ENCODE results near the gene SYT12. TPM values are rescaled to one million over a fixed set of nuclear protein-coding genes. Genes with fewer than 3 reads are reported as not detected.

Gene SYT12
- total and polyA plus RNA-seq, 10 donors: 0.02 to 0.13 (median 0.05) TPM; not detected in 7

- intact Hi-C loops (cut with DNase I; ENCODE audit: low total_unique reads): no loop called here
- H3K4me3 ChIP-seq: no peak overlapping the region
- DNase-seq: no peak
- no peak overlapping the region for H3K27ac ChIP-seq
- no peaks in the 10 kb centered on the region for H3K9me3 ChIP-seq
- H3K36me3 ChIP-seq: no peaks in the 10 kb centered on the region
- 73 to 89% (median 78%) methylated on average over 4 to 6 of the region's 6 CpGs for WGBS, 5 donors
- peaks cover 0 to 10% (median 0%) of the 10 kb centered on the region in 6 donors for H3K4me1 ChIP-seq
- peaks cover 0 to 85% (median 18%) of the 10 kb centered on the region in 7 donors for H3K27me3 ChIP-seq (replicated peaks in 1 of 7)
- TF ChIP-seq CTCF (IDR thresholded peaks at IDR 0.05 in 8 of 11, conservative IDR thresholded peaks at IDR 0.05 in 3 of 11): no peak
- no peak for TF ChIP-seq POLR2AphosphoS5 (IDR thresholded peaks at IDR 0.05)
- TF ChIP-seq POLR2A (IDR thresholded peaks at IDR 0.05): no peak
These were observed 11.4 kb downstream of the SYT12 start for GRCh38 chr11:67034350-67034749.

DNA sequence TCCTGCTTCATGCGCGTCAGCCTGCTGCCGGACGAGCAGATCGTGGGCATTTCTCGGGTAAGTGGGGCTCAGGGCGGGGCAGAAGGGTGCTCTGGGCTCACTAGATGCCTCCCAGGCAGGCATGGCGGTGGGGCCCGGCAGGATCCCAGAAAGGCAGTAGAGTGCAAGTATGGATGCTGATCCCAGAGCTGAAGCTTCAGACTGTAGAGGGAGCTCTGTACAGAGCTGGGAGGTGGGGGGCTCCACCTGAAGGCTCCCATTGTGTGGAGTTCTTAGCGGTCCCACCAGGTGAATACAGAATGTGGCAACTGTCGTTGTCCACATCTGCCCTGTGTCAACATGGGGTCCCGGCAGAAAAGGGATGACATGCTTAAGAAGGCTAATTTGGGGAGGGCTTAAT is 17.2 kb downstream of the SYT12 start:
- WGBS, 5 donors: 82 to 89% (median 86%) methylated on average over 12 of the region's 12 CpGs
- no peak for TF ChIP-seq POLR2AphosphoS5 (IDR thresholded peaks at IDR 0.05)
- TF ChIP-seq POLR2A (IDR thresholded peaks at IDR 0.05): no peak
- TF ChIP-seq CTCF (IDR thresholded peaks at IDR 0.05 in 8 of 11, conservative IDR thresholded peaks at IDR 0.05 in 3 of 11): no peak
- H3K4me3 ChIP-seq: no peak overlapping the region
- H3K4me1 ChIP-seq: no peaks in the 10 kb centered on the region
- H3K36me3 ChIP-seq: no peaks in the 10 kb centered on the region
- peaks cover 0 to 83% (median 0%) of the 10 kb centered on the region in 7 donors for H3K27me3 ChIP-seq (replicated peaks in 1 of 7)
- no peak for DNase-seq
- H3K9me3 ChIP-seq: no peaks in the 10 kb centered on the region
- H3K27ac ChIP-seq: no peak overlapping the region
- intact Hi-C loops (cut with DNase I; ENCODE audit: low total_unique reads): no loop called here

- Histone ChIP-seq H3K4me1 (no peaks in the 10 kb centered on the region), H3K27ac (no peak overlapping the region), H3K4me3 (no peak overlapping the region), H3K9me3 (no peaks in the 10 kb centered on the region), H3K27me3 (replicated peaks in 1 of 7) (peaks cover 0 to 89% (median 0%) of the 10 kb centered on the region in 7 donors), H3K36me3 (no peaks in the 10 kb centered on the region)
- DNase-seq: no peak
- 72 to 84% (median 75%) methylated on average over 3 of the region's 3 CpGs for WGBS, 5 donors
- intact Hi-C loops (cut with DNase I; ENCODE audit: low total_unique reads): no loop called here
- TF ChIP-seq POLR2AphosphoS5 (IDR thresholded peaks at IDR 0.05) (no peak), POLR2A (IDR thresholded peaks at IDR 0.05) (no peak), CTCF (IDR thresholded peaks at IDR 0.05 in 8 of 11, conservative IDR thresholded peaks at IDR 0.05 in 3 of 11) (no peak)
These were observed 18.7 kb downstream of the SYT12 start for GRCh38 chr11:67041602-67042001.

- no peaks in the 10 kb centered on the region for H3K9me3 ChIP-seq
- no peaks in the 10 kb centered on the region for H3K4me1 ChIP-seq
- whole genome bisulfite sequencing, 5 donors: 79 to 89% (median 86%) methylated on average over 18 of the region's 18 CpGs
- no peak for DNase-seq
- TF ChIP-seq CTCF (IDR thresholded peaks at IDR 0.05 in 8 of 11, conservative IDR thresholded peaks at IDR 0.05 in 3 of 11): no peak
- no peak for TF ChIP-seq POLR2A (IDR thresholded peaks at IDR 0.05)
- TF ChIP-seq POLR2AphosphoS5 (IDR thresholded peaks at IDR 0.05): no peak
- H3K27me3 ChIP-seq (replicated peaks in 1 of 7): peaks cover 0 to 68% (median 0%) of the 10 kb centered on the region in 7 donors
- H3K27ac ChIP-seq: no peak overlapping the region
- no peak overlapping the region for H3K4me3 ChIP-seq
- H3K36me3 ChIP-seq: no peaks in the 10 kb centered on the region
- intact Hi-C loops (cut with DNase I; ENCODE audit: low total_unique reads): no loop called here
These were observed 20.8 kb downstream of the SYT12 start for GRCh38 chr11:67043572-67044349.
